ENCODE results near the gene KIF26B.

Gene KIF26B

GRCh38 chr1:245656189-245656717 is 501.5 kb downstream of the KIF26B start:
- TF ChIP-seq CTCF (IDR thresholded peaks at IDR 0.05; ENCODE audit: borderline replicate concordance, control extremely low read depth, extremely low read depth, insufficient read depth, missing control alignments) = no peak
- DNase-seq (ENCODE audit: low spot score) = no peak
- in situ Hi-C loops (cut with MboI; ENCODE audit: low sequenced_read_pairs, unreplicated experiment) = no loop called here

- TF ChIP-seq CTCF (IDR thresholded peaks at IDR 0.05; ENCODE audit: borderline replicate concordance, control extremely low read depth, extremely low read depth, insufficient read depth, missing control alignments) = no peak
- DNase-seq (ENCODE audit: low spot score) = no peak
- in situ Hi-C loops (cut with MboI; ENCODE audit: low sequenced_read_pairs, unreplicated experiment) = no loop called here
Observed at GRCh38 chr1:245657371-245657770, 502.6 kb downstream of the KIF26B start.

- DNase-seq (ENCODE audit: low spot score) = no peak
- in situ Hi-C loops (cut with MboI; ENCODE audit: low sequenced_read_pairs, unreplicated experiment) = no loop called here
- no peak for TF ChIP-seq CTCF (IDR thresholded peaks at IDR 0.05; ENCODE audit: borderline replicate concordance, control extremely low read depth, extremely low read depth, insufficient read depth, missing control alignments)
Observed at GRCh38 chr1:245663373-245663772, 508.6 kb downstream of the KIF26B start.

GRCh38 chr1:245663841-245664240 is 509.1 kb downstream of the KIF26B start:
- no peak for DNase-seq (ENCODE audit: low spot score)
- in situ Hi-C loops (cut with MboI; ENCODE audit: low sequenced_read_pairs, unreplicated experiment) = no loop called here
- TF ChIP-seq CTCF (IDR thresholded peaks at IDR 0.05; ENCODE audit: borderline replicate concordance, control extremely low read depth, extremely low read depth, insufficient read depth, missing control alignments) = no peak

GRCh38 chr1:245666412-245666811 is 511.6 kb downstream of the KIF26B start:
- in situ Hi-C loops (cut with MboI; ENCODE audit: low sequenced_read_pairs, unreplicated experiment) = no loop called here
- no peak for TF ChIP-seq CTCF (IDR thresholded peaks at IDR 0.05; ENCODE audit: borderline replicate concordance, control extremely low read depth, extremely low read depth, insufficient read depth, missing control alignments)

GRCh38 chr1:245671349-245671748 is 516.6 kb downstream of the KIF26B start:
- no peak for DNase-seq (ENCODE audit: low spot score)
- in situ Hi-C loops (cut with MboI; ENCODE audit: low sequenced_read_pairs, unreplicated experiment) = no loop called here
- no peak for TF ChIP-seq CTCF (IDR thresholded peaks at IDR 0.05; ENCODE audit: borderline replicate concordance, control extremely low read depth, extremely low read depth, insufficient read depth, missing control alignments)

More at GRCh38 chr1:245666412-245666811, 511.6 kb downstream of the KIF26B start:
- no peak for DNase-seq (ENCODE audit: low spot score)

All from GM13976 (cell line).